GM19099 (cell line): ENCODE results near the gene MAP3K5.

Experiments
- POLR2A ChIP-seq: IDR thresholded peaks from 3 replicates; pipeline ENCODE4 v1.6.1; 2011; ENCODE audit warnings: low read depth; ENCODE audit not compliant: insufficient read length; ENCODE audit errors: extremely low read depth

MAP3K5 gene

GRCh38 chr6:136762022-136762975 is 30.0 kb downstream of the MAP3K5 start:
- TF ChIP-seq POLR2A = no peak

GRCh38 chr6:136761227-136761922 is 30.9 kb downstream of the MAP3K5 start:
- no peak for TF ChIP-seq POLR2A

- TF ChIP-seq POLR2A = no peak
These were observed 35.1 kb downstream of the MAP3K5 start for GRCh38 chr6:136757150-136757549.

GRCh38 chr6:136754820-136755219 is 37.5 kb downstream of the MAP3K5 start:
- TF ChIP-seq POLR2A = no peak

GRCh38 chr6:136753624-136754023 is 38.7 kb downstream of the MAP3K5 start:
- TF ChIP-seq POLR2A = no peak

GRCh38 chr6:136752554-136752953 is 39.7 kb downstream of the MAP3K5 start:
- no peak for TF ChIP-seq POLR2A

- no peak for TF ChIP-seq POLR2A
These were observed 40.3 kb downstream of the MAP3K5 start for GRCh38 chr6:136751991-136752390.

GRCh38 chr6:136751522-136751956 is 40.7 kb downstream of the MAP3K5 start:
- TF ChIP-seq POLR2A = no peak

GRCh38 chr6:136750696-136751521 is 41.4 kb downstream of the MAP3K5 start:
- TF ChIP-seq POLR2A = no peak

- TF ChIP-seq POLR2A = no peak
These were observed 42.8 kb downstream of the MAP3K5 start for GRCh38 chr6:136749359-136749997.

- no peak for TF ChIP-seq POLR2A
These were observed 44.8 kb downstream of the MAP3K5 start for GRCh38 chr6:136747507-136747906.

GRCh38 chr6:136745300-136745699 is 47.0 kb downstream of the MAP3K5 start:
- TF ChIP-seq POLR2A = no peak

- TF ChIP-seq POLR2A = no peak
These were observed 47.4 kb downstream of the MAP3K5 start for GRCh38 chr6:136744889-136745288.

- TF ChIP-seq POLR2A = no peak
These were observed 50.2 kb downstream of the MAP3K5 start for GRCh38 chr6:136742125-136742524.
